Panc1 (cell line): ENCODE measurements around the gene SLC7A7.

ENCODE experiments used
- CTCF ChIP-seq: fragments of 450-650 bp; IDR thresholded peaks from 2 replicates; pipeline ENCODE4 v1.5.1; 2017; ENCODE audit warnings: mild to moderate bottlenecking
- SIN3A ChIP-seq: IDR thresholded peaks from 2 replicates; pipeline ENCODE4 v1.6.1; 2012; ENCODE audit warnings: low read depth, mild to moderate bottlenecking, low read length, moderate library complexity, borderline replicate concordance; ENCODE audit not compliant: insufficient read depth

GRCh38 chr14:22845821-22846625 lies 30.8 kb upstream of the SLC7A7 start:
- TF ChIP-seq CTCF, result no peak
- TF ChIP-seq SIN3A, result no peak
